ENCODE results near the gene R3HDM4. TPM values are rescaled to one million over a fixed set of nuclear protein-coding genes. Genes with fewer than 3 reads are reported as not detected.

Gene R3HDM4
- total RNA-seq, 4 donors from 2014 or later, result 24.1 to 37.3 (median 26.8) TPM

- no peak for TF ChIP-seq CTCF (IDR thresholded peaks at IDR 0.05; ENCODE audit: low read depth)
Observed at GRCh38 chr19:912181-913079, 589 bp downstream of the R3HDM4 start.

- TF ChIP-seq CTCF (IDR thresholded peaks at IDR 0.05; ENCODE audit: low read depth), result no peak
Observed at GRCh38 chr19:911197-912033, 1.6 kb downstream of the R3HDM4 start.

- no peak for TF ChIP-seq CTCF (IDR thresholded peaks at IDR 0.05; ENCODE audit: low read depth)
Observed at GRCh38 chr19:907183-907853, 5.7 kb downstream of the R3HDM4 start.

- TF ChIP-seq CTCF (IDR thresholded peaks at IDR 0.05; ENCODE audit: low read depth), result no peak
Observed at GRCh38 chr19:906480-906879, 6.5 kb downstream of the R3HDM4 start.

- no peak for TF ChIP-seq CTCF (IDR thresholded peaks at IDR 0.05; ENCODE audit: low read depth)
Observed at GRCh38 chr19:904545-904944, 8.5 kb downstream of the R3HDM4 start.

GRCh38 chr19:903266-903797 lies 9.7 kb downstream of the R3HDM4 start:
- no peak for TF ChIP-seq CTCF (IDR thresholded peaks at IDR 0.05; ENCODE audit: low read depth)
